Transverse colon (tissue), 4 donors: ENCODE measurements around the gene GPR17. TPM values are rescaled to one million over a fixed set of nuclear protein-coding genes. Genes with fewer than 3 reads are reported as not detected.

ENCODE experiments used
- DNase-seq: peaks from one replicate; pipeline ENCODE4 v3.0.0-alpha.2; 2019
- H3K27ac ChIP-seq, 4 donors: fragments of 200-600 bp; sonication (generic); 2 replicates each; pipeline ENCODE4 v1.5.1; 2016 to 2018; ENCODE audit warnings: inconsistent platforms in 4 of 4
- H3K27me3 ChIP-seq: fragments of 200-600 bp; sonication (generic); 2 replicates; pipeline ENCODE4 v1.5.1; 2017; ENCODE audit warnings: inconsistent platforms
- H3K36me3 ChIP-seq, 4 donors: fragments of 200-600 bp; sonication (generic); 2 replicates each; pipeline ENCODE4 v1.5.1; 2017 to 2019; ENCODE audit warnings: inconsistent platforms in 4 of 4
- H3K4me1 ChIP-seq, 4 donors: fragments of 200-600 bp; sonication (generic); 2 replicates each; pipeline ENCODE4 v1.5.1; 2017 to 2020; ENCODE audit warnings: inconsistent platforms in 4 of 4
- H3K4me3 ChIP-seq, 4 donors: fragments of 200-600 bp; sonication (generic); 1 replicate in 1 of 4; 2 replicates in 3 of 4; pipeline versions ENCODE4 v1.5.1 to v1.6.1; 2017 to 2019; ENCODE audit warnings: inconsistent platforms in 4 of 4
- H3K9me3 ChIP-seq, 2 donors: fragments of 200-600 bp; sonication (generic); 2 replicates each; pipeline ENCODE4 v1.5.1; 2017 to 2019; ENCODE audit warnings: inconsistent platforms in 2 of 2
- EP300 ChIP-seq: sonication (generic); formaldehyde crosslinking; IDR thresholded peaks from one replicate; pipeline ENCODE4 v1.6.1; 2017; ENCODE audit warnings: antibody characterized with exemption, low read depth
- POLR2A ChIP-seq: fragments of 450-650 bp; IDR thresholded peaks from one replicate; pipeline ENCODE4 v1.6.1; 2016; ENCODE audit warnings: antibody characterized with exemption, mild to moderate bottlenecking, moderate library complexity
- POLR2AphosphoS5 ChIP-seq, 3 donors: sonication (generic); formaldehyde crosslinking; IDR thresholded peaks; one replicate each; pipeline ENCODE4 v1.6.1; 2016; ENCODE audit warnings: antibody characterized with exemption in 3 of 3
- WGBS, 2 donors: methylation state at CpG; one replicate each; pipeline ENCODE4 v1.1.5; 2018; ENCODE audit warnings: low coverage in 1 of 2; 5-methylcytosine and 5-hydroxymethylcytosine counted together
- in situ Hi-C, 4 donors: fragments of 200-750 bp; cut with MboI; loops; one replicate each; pipeline versions ENCODE4 v1.15.0 to v1.15.1; 2017; ENCODE audit warnings: low sequenced_read_pairs in 3 of 4, low pct_ligation_motif_present in 1 of 4, low pct_unique_long_range_greater_than_20kb in 1 of 4
- intact Hi-C: fragments of 100-400 bp; cut with DNase I; formaldehyde crosslinking; loops from one replicate; pipeline ENCODE4 v1.15.1; 2023; ENCODE audit warnings: low total_unique reads
- total RNA-seq, 4 donors: library from RNA; depleted of rRNA; stranded (reverse); fragments of >200 nt; gene quantifications; one replicate each; pipeline ENCODE4 v1.1.0, GENCODE V29; 2016
- TF ChIP-seq, protein P1 (sequence below), 5 experiments: fragments of 200-600 bp in 3 of 5; fragments of 450-650 bp in 2 of 5; sonication (generic) in 3 of 5; IDR thresholded peaks; 1 replicate in 2 of 5; 2 replicates in 3 of 5; pipeline ENCODE4 v1.5.1; 2016 to 2017; ENCODE audit warnings: antibody characterized with exemption in 5 of 5, inconsistent platforms in 3 of 5, mild to moderate bottlenecking in 2 of 5, moderate library complexity in 1 of 5

GPR17 gene
- total RNA-seq, 4 donors from 2014 or later: 0.14 TPM; not detected in 3

DNA sequence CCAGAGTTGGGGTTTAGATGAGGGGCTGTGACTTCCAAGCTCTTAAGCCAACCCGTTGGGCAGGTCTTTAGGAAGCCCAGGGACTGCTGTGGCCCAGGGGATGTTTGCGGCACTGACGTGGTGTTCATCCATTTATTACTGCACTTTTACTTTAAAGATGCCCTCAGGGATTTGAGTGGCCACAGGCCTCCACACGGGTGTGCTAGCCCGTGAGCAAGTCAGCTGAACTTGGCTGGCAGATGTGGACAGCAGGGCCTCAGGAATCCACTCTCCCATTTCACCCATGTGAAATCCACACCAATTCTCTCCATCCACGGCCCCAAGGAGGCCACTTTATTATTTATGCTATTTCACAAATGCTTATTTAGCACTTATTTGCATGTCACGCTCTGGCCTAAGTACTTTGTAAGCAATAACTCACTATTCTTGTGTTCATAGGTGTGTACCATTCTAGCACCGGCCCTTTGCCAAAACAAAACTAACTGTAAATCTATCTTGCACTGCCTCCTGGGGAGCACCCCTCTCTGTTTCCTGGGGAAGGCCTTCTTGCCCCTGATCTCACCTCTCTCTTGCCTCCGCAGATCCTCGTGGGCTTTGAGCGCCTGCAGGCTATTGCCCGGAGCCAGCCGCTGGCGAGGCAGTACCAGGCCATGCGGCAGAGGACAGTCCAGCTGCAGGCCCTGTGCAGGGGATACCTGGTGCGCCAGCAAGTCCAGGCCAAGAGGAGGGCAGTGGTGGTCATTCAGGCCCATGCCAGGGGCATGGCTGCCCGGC, 39.1 kb upstream of the GPR17 start:
- Histone ChIP-seq H3K9me3 (no peaks in the 10 kb centered on the region), H3K27me3 (no peaks in the 10 kb centered on the region), H3K4me1 (no peaks in the 10 kb centered on the region), H3K27ac (no peak overlapping the region), H3K36me3 (peaks cover 0 to 6% (median 0%) of the 10 kb centered on the region in 4 donors), H3K4me3 (no peak overlapping the region)
- 85 to 89% methylated on average over 5 to 17 of the region's 17 CpGs for WGBS, 2 donors
- TF ChIP-seq POLR2AphosphoS5 (IDR thresholded peaks at IDR 0.05) (no peak), POLR2A (no peak), EP300 (no peak)
- TF ChIP-seq, protein P1, sequence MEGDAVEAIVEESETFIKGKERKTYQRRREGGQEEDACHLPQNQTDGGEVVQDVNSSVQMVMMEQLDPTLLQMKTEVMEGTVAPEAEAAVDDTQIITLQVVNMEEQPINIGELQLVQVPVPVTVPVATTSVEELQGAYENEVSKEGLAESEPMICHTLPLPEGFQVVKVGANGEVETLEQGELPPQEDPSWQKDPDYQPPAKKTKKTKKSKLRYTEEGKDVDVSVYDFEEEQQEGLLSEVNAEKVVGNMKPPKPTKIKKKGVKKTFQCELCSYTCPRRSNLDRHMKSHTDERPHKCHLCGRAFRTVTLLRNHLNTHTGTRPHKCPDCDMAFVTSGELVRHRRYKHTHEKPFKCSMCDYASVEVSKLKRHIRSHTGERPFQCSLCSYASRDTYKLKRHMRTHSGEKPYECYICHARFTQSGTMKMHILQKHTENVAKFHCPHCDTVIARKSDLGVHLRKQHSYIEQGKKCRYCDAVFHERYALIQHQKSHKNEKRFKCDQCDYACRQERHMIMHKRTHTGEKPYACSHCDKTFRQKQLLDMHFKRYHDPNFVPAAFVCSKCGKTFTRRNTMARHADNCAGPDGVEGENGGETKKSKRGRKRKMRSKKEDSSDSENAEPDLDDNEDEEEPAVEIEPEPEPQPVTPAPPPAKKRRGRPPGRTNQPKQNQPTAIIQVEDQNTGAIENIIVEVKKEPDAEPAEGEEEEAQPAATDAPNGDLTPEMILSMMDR (IDR thresholded peaks at IDR 0.05): no peak
- no peak for DNase-seq
- in situ Hi-C loops: no loop called here
- intact Hi-C loops: no loop called here

DNA sequence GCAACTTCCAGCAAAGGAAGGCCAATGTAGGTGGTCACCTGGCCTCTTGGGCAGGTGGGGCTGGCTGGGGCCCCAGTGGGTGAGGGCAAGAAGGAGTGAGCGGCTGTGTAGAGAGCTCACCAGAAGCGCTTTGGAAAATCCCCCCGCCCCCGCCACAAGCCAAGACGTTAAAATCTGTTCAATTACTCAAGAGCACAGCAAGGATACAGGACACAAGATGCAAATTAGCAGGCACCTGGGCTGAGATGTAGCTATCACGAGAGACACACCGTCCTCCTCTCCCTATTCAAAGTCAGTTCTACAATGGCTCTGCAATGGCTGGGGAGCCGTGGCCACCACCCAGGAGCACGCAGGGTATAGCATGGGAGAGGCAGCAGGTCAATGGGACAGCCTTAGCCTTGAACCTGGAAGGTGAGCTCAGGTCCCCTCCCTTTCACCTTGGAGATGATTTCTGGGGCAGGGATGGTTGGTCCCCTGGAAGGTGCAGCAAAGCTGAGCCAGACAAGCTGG, 38.5 kb upstream of the GPR17 start:
- H3K4me1 ChIP-seq: no peaks in the 10 kb centered on the region
- intact Hi-C loops (no loop called here), in situ Hi-C loops (no loop called here)
- peaks cover 0 to 6% (median 0%) of the 10 kb centered on the region in 4 donors for H3K36me3 ChIP-seq
- H3K4me3 ChIP-seq: no peak overlapping the region
- no peak for DNase-seq
- TF ChIP-seq, protein P1 (IDR thresholded peaks at IDR 0.05): no peak
- TF ChIP-seq EP300 (no peak), POLR2AphosphoS5 (IDR thresholded peaks at IDR 0.05) (no peak), POLR2A (no peak)
- WGBS, 2 donors: 80 to 85% methylated on average over 1 to 9 of the region's 9 CpGs
- no peaks in the 10 kb centered on the region for H3K9me3 ChIP-seq
- no peak overlapping the region for H3K27ac ChIP-seq
- H3K27me3 ChIP-seq: no peaks in the 10 kb centered on the region

DNA sequence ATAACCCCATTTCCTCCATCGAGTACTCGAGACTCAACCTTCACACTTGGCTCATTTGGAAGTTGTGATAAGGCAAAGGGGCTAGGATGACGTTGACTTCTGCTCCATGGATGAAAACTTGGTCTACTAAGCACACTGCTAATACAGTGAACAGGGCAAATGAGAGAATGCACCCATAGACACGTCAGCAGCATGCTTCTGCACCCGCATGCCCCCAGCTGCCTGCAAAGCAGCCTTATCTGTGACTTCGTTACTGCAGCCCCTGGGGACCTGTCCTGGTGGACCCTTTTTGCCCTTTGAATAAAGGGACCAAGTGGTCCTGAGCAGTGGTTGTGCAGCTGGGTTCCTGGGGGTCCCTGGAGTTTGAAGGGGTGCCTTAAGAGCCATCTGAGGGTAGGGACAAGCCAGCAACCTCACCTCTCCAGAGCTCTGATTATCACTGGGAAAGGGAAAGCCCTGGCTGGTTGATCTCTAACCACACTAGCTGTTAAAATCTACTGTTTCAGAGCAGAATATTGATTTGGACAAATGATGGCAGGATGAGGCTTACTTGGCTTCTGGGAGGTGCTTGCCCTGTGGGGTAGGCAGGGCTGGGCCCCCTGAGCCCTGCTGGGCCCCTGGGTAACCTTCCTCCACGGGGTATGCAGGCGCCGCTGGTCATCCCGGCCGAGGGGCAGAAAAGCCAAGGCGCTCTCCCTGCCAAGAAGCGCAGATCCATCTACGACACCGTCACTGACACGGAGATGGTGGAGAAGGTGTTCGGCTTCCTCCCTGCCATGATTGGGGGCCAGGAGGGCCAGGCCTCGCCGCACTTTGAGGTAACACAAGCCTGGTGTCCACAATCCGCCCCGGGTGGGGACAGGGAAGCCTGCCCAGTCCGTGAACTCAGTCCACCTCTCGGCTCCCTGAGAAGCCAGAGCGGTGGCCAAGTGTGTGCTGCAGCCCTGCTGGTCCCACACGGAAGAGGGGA, 37.6 kb upstream of the GPR17 start:
- Histone ChIP-seq H3K9me3 (peaks cover 0 to 5% of the 10 kb centered on the region in 2 donors), H3K4me3 (no peak overlapping the region), H3K36me3 (peaks cover 0 to 11% (median 4%) of the 10 kb centered on the region in 4 donors), H3K27me3 (no peaks in the 10 kb centered on the region), H3K27ac (no peak overlapping the region), H3K4me1 (no peaks in the 10 kb centered on the region)
- DNase-seq: no peak
- in situ Hi-C loops: no loop called here
- TF ChIP-seq, protein P1 (IDR thresholded peaks at IDR 0.05): no peak
- TF ChIP-seq POLR2A (no peak), EP300 (no peak), POLR2AphosphoS5 (IDR thresholded peaks at IDR 0.05) (no peak)
- intact Hi-C loops: no loop called here
- 88% methylated on average over 22 of the region's 25 CpGs; no CpG with 5 or more reads in 1 of the 2 donors for WGBS, 2 donors
